Activated CD8-positive, alpha-beta memory T cell treated with anti-CD3 and anti-CD28 coated beads for 4 hours (primary cell): ENCODE measurements around the gene RXRA.

ENCODE experiments used
- DNase-seq, 2 donors: peaks; one replicate each; pipeline ENCODE4 v3.0.0-alpha.2; 2020; ENCODE audit warnings: low read depth in 2 of 2

Gene RXRA

DNA sequence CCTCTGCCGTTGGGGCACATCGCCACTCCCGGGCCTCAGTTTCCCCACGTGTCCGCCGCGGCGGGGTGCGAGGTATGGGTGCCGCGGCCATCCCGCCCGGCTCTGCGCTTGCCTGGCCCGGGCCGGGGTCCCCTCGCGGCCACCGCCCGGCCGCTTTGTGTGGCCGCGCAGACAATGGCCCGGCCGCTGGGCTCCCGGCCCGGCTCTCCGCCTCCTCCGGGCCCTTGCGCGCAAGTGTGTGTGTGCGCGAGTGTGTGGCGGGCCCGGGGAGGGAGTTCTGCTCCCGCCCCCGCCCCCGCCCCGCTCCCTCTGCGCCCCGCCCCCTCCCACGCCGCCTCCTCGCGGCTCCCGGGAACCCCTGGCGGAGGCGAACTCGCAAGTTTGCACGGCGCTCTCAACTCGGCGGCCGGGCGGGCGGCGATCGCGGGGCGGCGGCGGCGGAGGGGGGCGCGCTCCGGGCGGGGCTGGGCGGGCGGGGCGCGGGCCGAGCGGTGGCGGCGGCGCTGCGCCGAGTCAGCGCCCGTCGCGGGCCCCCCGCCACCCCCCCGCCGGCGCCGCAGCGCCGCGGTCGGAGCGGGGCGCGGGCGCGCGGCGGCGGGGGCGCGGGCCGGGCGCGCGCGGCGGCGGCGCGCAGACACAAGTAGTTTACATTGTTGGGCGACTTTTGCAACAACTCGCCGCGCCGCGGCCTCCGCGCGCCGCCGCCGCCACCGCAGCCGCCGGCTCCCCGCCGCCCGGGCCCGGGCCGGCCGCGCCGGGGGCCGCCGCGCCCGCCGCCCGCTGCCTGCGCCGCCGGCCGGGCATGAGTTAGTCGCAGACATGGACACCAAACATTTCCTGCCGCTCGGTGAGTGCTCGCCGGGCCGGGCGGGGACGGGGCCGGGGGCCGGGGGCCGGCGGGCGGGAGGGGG is at the start of gene RXRA:
RXRA (plus strand) TSS at position 643 of the 911 bp plus-strand sequence; CDS start at position 820, 177 bp downstream.
- peak; percentile 50 to 61 for DNase-seq

DNA sequence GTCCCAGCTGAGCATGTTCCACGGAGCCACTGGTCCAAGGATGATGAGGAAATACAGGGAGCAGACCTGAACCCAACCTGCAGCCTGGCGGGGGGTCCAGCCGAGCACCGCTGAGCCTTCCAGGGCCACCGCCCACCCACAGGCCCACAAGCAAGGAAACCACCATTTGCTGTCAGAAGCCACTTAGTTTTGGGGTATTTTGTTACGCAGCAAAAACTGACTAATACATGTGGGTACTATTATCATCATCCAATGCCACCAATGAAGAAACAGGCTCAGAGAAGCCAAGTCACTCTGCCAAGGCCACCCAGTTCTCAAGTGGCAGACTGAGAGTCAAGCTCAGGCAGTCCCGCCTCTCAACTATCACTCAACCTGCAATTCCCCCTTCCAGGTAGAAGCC is 48.0 kb upstream of the RXRA start:
- DNase-seq, result no peak

- DNase-seq, result no peak
Observed at GRCh38 chr9:134278974-134279640, 47.1 kb upstream of the RXRA start.

DNA sequence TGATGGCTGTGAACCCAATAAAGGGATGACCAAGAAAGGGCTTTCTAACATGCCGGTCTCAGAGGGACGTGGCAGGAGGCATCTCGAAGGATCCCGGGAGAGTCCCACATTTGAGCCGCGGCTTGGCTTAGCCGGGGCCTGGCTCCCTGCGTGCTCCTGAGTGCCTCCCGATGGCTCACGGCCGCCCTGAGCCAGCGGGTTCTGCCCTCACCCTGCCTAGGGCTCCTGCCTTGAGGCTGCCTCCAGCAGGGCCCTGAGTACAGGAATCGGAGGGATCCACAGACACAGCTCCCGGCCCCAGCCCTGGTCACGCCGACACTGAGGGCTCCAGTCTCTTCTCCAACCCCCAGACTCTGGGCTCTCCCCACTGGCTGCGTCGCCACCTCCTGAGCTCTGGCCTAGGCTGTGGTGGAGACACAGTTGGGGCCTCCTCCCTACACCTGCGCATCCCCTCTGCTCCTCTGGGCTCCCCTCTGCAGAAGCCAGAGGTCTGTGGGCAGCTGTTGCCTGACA is 44.1 kb upstream of the RXRA start:
- no peak for DNase-seq

DNA sequence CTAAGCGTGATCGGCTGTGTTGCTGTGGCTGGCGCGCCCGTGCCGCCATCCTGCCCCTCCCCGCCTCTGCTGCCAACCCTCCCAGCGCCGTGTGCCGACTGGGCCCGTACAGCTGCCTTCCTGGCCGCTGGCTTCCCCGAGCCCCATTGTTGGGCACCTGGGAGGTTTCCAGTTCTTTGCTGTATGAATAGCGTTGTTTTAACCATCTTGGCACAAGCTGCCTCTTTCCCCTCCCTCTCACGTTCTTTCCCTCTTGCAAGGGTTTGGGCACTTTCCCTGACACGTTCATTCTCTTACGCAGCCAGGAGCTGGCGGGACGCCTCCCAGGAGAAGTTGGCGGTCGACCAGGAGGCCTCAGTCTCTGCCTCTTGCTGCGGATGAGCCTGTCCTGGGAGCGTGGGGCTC is 43.1 kb upstream of the RXRA start:
- DNase-seq, result no peak

DNA sequence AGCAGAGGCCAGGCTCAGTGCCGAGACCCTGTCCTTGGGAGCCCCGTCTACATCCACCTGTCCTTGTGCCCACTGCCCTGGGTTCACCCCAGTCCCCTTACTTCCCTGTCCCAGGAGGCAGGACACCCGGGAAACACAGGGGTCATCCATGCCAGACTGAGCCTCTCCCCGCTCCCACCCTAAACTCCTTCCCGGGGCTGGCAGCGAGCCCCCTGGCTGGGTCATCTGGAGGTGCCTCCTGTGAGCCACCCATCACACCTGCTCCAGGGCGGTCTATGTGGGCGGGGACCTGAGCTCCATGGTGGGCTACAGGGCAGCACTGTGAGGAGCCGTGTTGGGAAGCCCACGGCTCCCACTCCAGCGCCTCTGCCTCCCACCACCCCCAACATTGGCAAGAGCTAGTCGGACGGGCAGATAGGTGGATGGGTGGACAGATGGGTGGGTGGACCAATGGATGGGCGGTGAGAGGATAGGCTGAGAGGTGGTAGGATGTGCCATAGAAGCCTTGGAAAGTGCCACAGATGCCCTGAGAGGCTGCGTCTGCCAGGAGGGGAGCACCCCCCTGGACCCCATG is 42.5 kb upstream of the RXRA start:
- DNase-seq, result no peak

- DNase-seq, result no peak
Observed at GRCh38 chr9:134284273-134284672, 42.0 kb upstream of the RXRA start.

DNA sequence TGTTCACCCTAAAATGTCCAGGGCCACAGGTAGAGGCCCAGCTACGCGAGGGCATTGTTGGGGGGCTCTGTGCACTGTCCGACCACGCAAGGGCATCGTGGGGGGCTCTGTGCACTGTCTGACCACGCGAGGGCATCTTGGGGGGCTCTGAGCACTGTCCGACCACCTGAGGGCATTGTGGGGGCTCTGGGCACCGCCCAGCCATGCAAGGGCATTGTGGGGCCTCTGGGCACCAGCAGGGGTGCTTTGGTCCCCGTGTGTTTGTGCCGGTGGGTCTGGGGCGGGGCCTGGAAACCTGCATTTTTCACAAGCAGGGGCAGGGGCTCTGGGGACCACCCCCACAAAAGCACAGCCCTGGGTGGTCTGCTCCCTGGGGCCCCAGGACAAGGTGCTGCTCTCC is 41.5 kb upstream of the RXRA start:
- DNase-seq, result no peak

GRCh38 chr9:134285215-134285845 is 40.9 kb upstream of the RXRA start:
- DNase-seq, result no peak

DNA sequence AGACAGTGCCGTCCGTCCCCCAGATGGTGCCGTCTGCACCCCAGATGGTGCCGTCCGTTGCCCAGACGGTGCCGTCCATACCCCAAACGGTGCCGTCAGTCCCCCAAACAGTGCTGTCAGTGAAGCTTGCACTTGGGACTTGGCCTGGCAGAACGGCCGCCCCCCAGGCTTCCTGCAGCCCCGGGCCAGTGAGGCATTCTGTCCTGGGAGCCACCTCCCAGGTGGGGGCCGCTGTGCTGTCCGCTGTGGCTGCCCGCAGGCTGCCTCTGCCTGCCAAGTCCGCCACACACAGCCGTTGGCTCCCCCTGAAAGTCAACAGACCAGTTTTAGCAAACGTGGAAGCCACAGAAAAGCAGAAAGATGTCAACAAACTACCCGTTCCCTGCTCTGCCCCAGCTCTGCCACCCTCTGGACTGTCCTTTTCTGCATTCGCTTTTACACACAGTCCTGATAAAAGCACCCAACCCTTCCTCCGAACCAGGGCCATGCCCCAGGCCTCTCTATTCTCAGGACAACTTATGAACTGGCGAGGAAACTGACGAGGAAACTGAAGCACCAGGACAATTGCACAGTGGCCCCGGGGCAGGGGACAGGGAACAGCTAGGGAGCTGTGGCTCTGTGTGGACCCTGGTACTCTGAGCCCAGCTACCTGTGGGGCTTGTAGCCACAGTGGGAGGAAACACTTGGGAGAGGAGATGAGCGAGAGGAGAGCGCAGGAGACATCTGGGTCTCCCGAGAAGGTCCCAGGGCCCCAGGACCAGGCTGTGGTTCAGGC is 39.6 kb upstream of the RXRA start:
- no peak for DNase-seq

GRCh38 chr9:134287591-134288491 is 38.4 kb upstream of the RXRA start:
- DNase-seq, result no peak

GRCh38 chr9:134288746-134289145 is 37.5 kb upstream of the RXRA start:
- DNase-seq, result no peak

DNA sequence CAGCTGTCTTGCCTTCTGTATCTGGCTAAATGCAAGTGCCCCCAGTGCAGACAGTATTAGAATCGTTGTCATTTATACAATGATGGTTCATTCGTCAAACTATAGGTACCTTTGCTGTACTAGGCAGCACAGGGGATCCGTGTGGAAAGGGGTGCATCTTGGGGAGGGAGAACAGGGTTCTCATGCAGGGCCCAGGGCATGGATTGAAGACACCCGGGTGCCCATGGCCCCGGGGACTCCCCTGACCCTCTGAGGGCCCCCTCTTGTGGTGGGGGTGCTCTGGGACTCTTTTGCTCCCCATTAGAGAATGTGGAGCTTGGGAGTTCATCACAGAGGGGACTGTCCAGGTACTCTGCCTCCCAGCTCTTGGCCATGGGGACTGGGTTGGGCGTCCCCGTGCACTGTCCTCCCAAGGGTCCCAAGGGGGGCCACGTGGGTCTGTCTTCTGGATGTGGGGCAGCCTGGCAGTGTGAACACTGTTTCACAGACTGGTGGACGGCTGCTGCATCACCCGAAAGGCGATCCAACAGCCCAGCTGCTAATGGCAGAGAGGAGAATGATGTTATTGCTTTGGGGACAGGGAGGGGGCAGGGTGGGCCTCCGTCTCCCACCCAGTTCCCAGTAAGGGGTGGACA is 36.9 kb upstream of the RXRA start:
- DNase-seq, result no peak

- DNase-seq, result no peak
Observed at GRCh38 chr9:134290603-134291451, 35.4 kb upstream of the RXRA start.

GRCh38 chr9:134291452-134291881 is 34.8 kb upstream of the RXRA start:
- DNase-seq, result no peak

DNA sequence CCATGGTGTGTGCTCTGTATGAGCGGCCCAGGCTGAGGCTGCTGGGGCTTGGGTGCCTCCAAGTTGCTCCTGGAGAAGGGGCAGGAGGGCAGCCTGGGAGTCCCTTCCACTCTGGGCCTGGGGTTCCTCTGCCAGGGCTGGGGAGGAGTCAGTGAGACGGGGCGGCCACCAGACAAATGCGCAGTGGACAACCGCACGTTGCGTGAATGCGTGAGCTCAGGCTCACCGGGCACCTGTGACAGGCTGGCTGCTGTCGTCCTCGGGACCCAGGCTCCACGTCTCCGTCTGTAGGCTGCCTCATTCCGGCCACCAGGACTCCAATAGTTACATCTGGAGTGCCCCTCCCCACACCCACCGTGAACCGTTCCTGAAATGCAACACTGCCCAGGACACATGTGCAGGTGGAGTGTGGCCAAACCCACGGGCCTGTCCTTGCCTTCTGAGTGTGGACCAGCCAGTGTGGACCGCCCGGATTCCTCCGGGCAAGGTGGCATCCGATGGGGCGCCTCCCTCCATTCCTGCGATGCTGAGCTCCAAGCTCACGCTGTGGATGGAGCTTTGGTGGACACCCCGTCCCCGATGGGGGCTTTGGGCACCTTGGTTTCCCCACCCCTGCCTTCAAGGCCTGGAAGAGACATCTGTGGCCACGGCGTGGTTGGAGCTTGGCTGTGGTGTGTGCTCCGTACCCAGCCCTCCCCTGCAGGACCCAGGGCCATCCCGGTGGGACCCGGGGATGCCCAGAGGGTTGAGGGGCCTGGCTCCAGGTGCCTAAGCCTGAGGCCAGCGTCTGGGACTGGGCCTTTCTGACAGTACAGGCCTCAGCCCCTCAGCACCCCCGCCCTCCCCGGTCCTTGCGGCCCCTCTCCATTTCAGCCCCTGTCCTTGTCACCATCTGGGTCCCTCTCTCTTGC is 34.0 kb upstream of the RXRA start:
- no peak for DNase-seq

GRCh38 chr9:134293031-134293521 is 33.2 kb upstream of the RXRA start:
- DNase-seq, result no peak
